Activated naive CD4-positive, alpha-beta T cell treated with anti-CD3 and anti-CD28 coated beads, Interleukin-2, amount 10 ng/mL, durations not matched to agents 7 days and 5 days (primary cell): ENCODE measurements around the gene UTF1.

Source experiments
- CTCF ChIA-PET: fragments of 350-600 bp; sonication (Branson Sonifier 250); formaldehyde crosslinking; loops from one replicate; lab custom pipeline; 2021; ENCODE audit warnings: antibody characterized with exemption; lab: Charles Lee
- DNase-seq: peaks from one replicate; pipeline ENCODE4 v3.0.0-alpha.2; 2020
- H3K27ac Mint-ChIP-seq: one replicate; pipeline ENCODE4 v1.8.0; 2021; ENCODE audit warnings: mild to moderate bottlenecking, moderate library complexity, mixed read lengths
- H3K27me3 Mint-ChIP-seq: one replicate; pipeline ENCODE4 v1.8.0; 2021; ENCODE audit warnings: mild to moderate bottlenecking, mixed read lengths
- H3K36me3 Mint-ChIP-seq: one replicate; pipeline ENCODE4 v1.8.0; 2021; ENCODE audit warnings: mixed read lengths
- H3K4me1 Mint-ChIP-seq: one replicate; pipeline ENCODE4 v1.8.0; 2021; ENCODE audit warnings: mixed read lengths
- H3K4me3 Mint-ChIP-seq: one replicate; pipeline ENCODE4 v1.8.0; 2021; ENCODE audit warnings: mild to moderate bottlenecking, moderate library complexity, mixed read lengths
- H3K9me3 Mint-ChIP-seq: one replicate; pipeline ENCODE4 v1.8.0; 2021; ENCODE audit warnings: mixed read lengths

Gene UTF1

DNA sequence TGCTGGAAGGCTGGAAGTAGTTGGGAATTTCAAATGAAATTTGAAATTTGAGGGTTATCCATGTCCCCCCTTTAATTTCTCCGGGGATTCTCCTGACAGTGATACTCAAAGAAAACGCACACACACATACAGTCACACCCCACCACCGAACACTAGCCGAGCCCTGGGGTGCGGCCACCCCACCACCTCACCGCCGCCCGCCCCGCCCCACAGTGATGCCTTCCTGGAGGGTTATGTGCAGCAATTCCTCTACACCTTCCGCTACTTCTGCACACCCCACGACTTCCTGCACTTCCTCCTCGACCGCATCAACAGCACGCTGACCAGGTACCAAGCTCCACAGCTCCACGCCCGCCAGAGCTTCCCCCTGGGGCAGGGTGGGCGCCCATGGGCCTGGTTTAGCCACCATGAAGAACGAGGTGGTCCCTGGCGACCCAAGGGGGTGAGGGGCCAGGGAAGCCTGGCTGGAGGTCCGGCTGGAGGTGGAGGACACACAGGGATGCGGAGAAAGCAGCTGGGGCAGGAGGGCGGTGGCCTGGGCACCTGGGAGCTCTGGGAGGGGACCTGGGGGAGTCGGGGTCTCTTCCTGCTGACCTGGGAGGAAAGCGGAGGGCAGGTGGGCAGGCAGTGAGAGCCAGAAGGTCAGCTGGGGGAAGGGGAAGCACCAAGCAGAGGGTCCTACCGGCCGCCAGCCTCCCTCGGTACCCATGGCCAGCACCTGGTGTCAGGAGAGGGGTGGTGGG lies 19.4 kb upstream of the UTF1 start:
- H3K4me3 Mint-ChIP-seq = no peak overlapping the region
- peak; percentile 37 for DNase-seq
- CTCF ChIA-PET = no interaction called here
- no peaks in the 10 kb centered on the region for H3K27me3 Mint-ChIP-seq
- H3K27ac Mint-ChIP-seq = no peak overlapping the region
- H3K9me3 Mint-ChIP-seq = no peaks in the 10 kb centered on the region
- peaks cover 5% of the 10 kb centered on the region for H3K4me1 Mint-ChIP-seq
- no peaks in the 10 kb centered on the region for H3K36me3 Mint-ChIP-seq

DNA sequence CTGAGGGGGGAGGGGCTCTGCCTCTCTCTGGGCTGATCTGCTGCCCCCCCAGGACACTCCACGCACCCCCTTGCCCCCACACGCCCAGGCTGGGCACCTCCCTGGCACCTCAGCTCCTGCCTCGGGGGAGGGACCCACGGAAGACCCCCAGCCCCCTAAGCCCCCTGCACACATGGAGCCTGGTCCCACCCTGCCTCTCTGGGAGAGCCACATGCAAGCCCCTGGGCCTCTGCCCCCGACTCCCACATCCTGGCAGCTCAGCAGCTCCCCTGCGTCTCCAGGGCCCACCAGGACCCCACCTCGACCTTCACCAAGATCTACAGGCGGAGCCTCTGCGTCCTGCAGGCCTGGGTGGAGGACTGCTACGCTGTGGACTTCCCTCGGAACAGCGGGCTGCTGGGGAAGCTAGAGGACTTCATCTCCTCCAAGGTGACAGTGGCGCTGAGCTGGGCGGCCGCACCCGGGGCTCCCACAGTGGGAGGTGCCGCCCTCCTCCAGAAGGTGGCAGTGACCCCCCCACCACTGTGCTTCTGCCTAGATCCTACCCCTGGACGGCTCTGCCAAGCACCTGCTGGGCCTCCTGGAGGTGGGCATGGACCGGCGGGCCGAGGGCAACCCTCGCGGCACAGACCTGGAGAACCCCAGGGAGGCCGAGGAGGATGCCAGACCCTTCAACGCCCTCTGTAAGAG lies 18.7 kb upstream of the UTF1 start:
- Mint-ChIP-seq H3K36me3 (no peaks in the 10 kb centered on the region), H3K4me1 (peaks cover 5% of the 10 kb centered on the region), H3K9me3 (no peaks in the 10 kb centered on the region), H3K4me3 (no peak overlapping the region), H3K27ac (no peak overlapping the region), H3K27me3 (no peaks in the 10 kb centered on the region)
- no peak for DNase-seq
- CTCF ChIA-PET = no interaction called here

GRCh38 chr10:133211959-133212852 lies 17.8 kb upstream of the UTF1 start:
- no peak for DNase-seq
- Mint-ChIP-seq H3K9me3 (no peaks in the 10 kb centered on the region), H3K4me3 (no peak overlapping the region), H3K27me3 (peaks cover 4% of the 10 kb centered on the region), H3K27ac (no peak overlapping the region), H3K4me1 (peaks cover 5% of the 10 kb centered on the region), H3K36me3 (no peaks in the 10 kb centered on the region)
- CTCF ChIA-PET = no interaction called here

DNA sequence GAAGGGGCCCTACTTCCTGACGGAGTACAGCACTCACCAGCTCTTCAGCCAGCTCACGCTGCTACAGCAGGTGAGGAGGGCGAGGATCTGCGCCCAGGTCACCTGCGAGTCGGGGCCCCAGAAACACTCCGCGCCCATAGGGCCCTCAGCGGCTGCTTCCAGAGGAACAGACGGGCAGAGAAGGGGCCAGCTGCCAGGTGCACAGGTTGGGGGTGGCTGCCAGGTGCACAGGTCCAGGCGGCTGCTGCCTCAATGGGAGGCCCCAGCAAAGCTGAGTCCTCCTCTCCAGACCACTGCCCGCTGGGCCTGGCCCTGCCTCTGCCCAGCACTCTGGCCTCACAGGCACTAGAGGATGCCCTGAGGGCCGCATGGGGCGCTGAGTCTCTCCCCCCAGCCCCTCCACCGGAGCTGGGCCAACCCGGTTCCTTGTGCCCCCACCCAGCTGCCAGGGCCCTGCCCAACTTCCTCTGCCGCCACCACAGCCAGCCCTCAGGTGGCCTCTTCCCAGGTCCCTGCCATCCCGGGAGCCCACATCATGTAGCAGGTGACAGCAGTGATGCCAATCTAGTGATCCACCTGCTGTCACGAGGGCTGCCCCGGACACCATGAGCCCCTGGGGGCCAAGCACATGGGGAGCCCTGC lies 17.0 kb upstream of the UTF1 start:
- Mint-ChIP-seq H3K36me3 (no peaks in the 10 kb centered on the region), H3K27ac (no peak overlapping the region)
- CTCF ChIA-PET = no interaction called here

DNA sequence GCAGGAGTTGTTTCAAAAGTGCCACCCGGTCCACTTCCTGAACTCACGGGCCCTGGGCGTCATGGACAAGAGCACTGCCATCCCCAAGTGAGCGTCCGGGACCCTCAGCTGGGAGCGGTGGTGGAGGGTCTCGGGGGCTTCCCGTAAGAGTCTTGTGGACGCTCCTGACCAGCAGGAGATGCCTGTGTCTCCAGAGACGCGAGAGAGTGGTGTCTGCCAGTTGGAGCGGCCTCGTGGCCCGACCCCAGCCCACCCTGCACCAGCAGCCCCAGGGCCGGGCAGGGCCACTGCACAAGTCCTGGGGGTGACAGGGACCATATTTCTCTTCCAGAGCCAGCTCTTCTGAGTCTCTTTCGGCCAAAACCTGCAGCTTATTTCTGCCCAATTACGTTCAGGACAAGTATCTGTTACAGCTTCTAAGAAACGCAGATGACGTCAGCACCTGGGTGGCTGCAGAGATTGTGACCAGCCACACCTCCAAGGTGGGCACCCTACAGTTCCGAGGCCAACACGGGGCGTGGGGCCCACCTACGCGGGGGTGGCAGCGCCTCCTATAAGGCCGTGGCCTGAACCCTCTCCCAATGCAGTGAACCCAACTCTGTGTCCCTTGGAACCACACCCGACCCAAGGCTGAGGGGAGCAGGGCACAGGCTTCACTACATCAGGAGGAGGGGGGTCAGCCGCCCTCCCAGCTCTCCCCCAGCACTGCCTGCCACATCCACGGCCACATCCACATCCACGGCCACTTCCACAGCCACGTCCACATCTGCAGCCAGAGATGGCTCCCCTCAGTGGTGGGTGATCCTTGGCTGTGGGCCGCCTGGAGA lies 16.2 kb upstream of the UTF1 start:
- Mint-ChIP-seq H3K27me3 (peaks cover 10% of the 10 kb centered on the region), H3K27ac (no peak overlapping the region), H3K4me3 (no peak overlapping the region), H3K36me3 (no peaks in the 10 kb centered on the region), H3K9me3 (no peaks in the 10 kb centered on the region), H3K4me1 (peaks cover 5% of the 10 kb centered on the region)
- DNase-seq = no peak
- CTCF ChIA-PET = no interaction called here

More for the DNA sequence above, 17.0 kb upstream of the UTF1 start:
- no peak for DNase-seq
- Mint-ChIP-seq H3K4me3 (no peak overlapping the region), H3K9me3 (no peaks in the 10 kb centered on the region), H3K27me3 (peaks cover 6% of the 10 kb centered on the region), H3K4me1 (peaks cover 5% of the 10 kb centered on the region)

- H3K4me3 Mint-ChIP-seq = no peak overlapping the region
Measured at GRCh38 chr10:133214468-133215410, 15.3 kb upstream of the UTF1 start.

DNA sequence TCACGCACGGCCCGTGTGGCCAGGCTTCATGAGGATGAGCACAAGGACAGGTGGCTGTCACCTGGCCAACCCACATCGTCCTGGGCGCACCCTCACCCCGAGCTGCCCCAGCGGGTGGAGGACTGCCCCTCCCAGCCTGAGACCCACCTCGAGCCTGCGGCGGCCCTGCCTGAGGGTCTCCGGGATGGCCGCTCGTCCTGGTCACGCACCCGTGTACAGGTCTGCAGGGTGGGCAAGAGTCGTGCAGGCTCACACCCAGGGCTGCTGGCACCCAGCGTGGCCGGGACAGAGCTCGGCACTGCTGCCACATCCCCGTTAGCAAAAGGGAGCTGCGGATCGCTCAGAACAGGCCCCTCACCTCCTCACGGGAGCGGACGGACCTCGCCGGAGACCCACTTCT lies 14.4 kb upstream of the UTF1 start:
- H3K27me3 Mint-ChIP-seq = peaks cover 20% of the 10 kb centered on the region
- H3K4me1 Mint-ChIP-seq = peaks cover 2% of the 10 kb centered on the region
- CTCF ChIA-PET = no interaction called here
- no peak overlapping the region for H3K27ac Mint-ChIP-seq
- no peaks in the 10 kb centered on the region for H3K9me3 Mint-ChIP-seq
- DNase-seq = no peak
- no peak overlapping the region for H3K4me3 Mint-ChIP-seq
- no peaks in the 10 kb centered on the region for H3K36me3 Mint-ChIP-seq

More at GRCh38 chr10:133214468-133215410, 15.3 kb upstream of the UTF1 start:
- no peaks in the 10 kb centered on the region for H3K9me3 Mint-ChIP-seq
- H3K27me3 Mint-ChIP-seq = peaks cover 19% of the 10 kb centered on the region
- H3K4me1 Mint-ChIP-seq = peaks cover 5% of the 10 kb centered on the region
- no peak overlapping the region for H3K27ac Mint-ChIP-seq
- no peak for DNase-seq
- no peaks in the 10 kb centered on the region for H3K36me3 Mint-ChIP-seq
- CTCF ChIA-PET = no interaction called here

DNA sequence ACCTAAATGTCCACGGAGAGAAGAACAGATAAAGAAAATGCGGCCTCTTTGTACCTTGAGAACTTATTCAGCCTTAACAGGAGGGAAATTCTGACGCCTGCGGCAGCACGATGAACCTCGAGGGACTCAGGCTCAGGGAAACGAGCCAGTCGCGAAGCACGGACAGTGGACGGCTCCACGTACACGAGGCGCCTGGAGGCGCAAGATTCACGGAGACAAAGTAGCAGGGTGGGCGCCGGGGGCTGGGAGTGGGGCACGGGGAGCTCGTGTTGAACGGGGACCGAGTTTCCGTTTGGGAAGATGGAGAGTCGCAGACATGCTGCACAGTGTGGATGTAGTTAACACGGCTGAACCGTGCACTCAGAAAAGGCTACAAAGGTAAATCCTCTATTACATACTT lies 13.2 kb upstream of the UTF1 start:
- H3K4me3 Mint-ChIP-seq = no peak overlapping the region
- no peak overlapping the region for H3K27ac Mint-ChIP-seq
- no peaks in the 10 kb centered on the region for H3K9me3 Mint-ChIP-seq
- no peaks in the 10 kb centered on the region for H3K4me1 Mint-ChIP-seq
- no peak for DNase-seq
- peaks cover 29% of the 10 kb centered on the region for H3K27me3 Mint-ChIP-seq
- CTCF ChIA-PET = no interaction called here
- no peaks in the 10 kb centered on the region for H3K36me3 Mint-ChIP-seq

GRCh38 chr10:133217800-133218589 lies 12.0 kb upstream of the UTF1 start:
- DNase-seq = no peak
- H3K36me3 Mint-ChIP-seq = no peaks in the 10 kb centered on the region
- no peak overlapping the region for H3K27ac Mint-ChIP-seq
- CTCF ChIA-PET = no interaction called here
- no peaks in the 10 kb centered on the region for H3K9me3 Mint-ChIP-seq
- no peaks in the 10 kb centered on the region for H3K4me1 Mint-ChIP-seq
- H3K27me3 Mint-ChIP-seq = peaks cover 29% of the 10 kb centered on the region
- H3K4me3 Mint-ChIP-seq = no peak overlapping the region

GRCh38 chr10:133218891-133219290 lies 11.1 kb upstream of the UTF1 start:
- CTCF ChIA-PET = no interaction called here
- Mint-ChIP-seq H3K36me3 (no peaks in the 10 kb centered on the region), H3K4me3 (no peak overlapping the region), H3K27ac (no peak overlapping the region), H3K9me3 (no peaks in the 10 kb centered on the region), H3K27me3 (peaks cover 29% of the 10 kb centered on the region), H3K4me1 (no peaks in the 10 kb centered on the region)
- DNase-seq = no peak

- H3K27me3 Mint-ChIP-seq = peaks cover 33% of the 10 kb centered on the region
- no peaks in the 10 kb centered on the region for H3K9me3 Mint-ChIP-seq
- no peak overlapping the region for H3K27ac Mint-ChIP-seq
- DNase-seq = no peak
- H3K4me3 Mint-ChIP-seq = no peak overlapping the region
- H3K4me1 Mint-ChIP-seq = peaks cover 2% of the 10 kb centered on the region
- CTCF ChIA-PET = no interaction called here
- no peaks in the 10 kb centered on the region for H3K36me3 Mint-ChIP-seq
Measured at GRCh38 chr10:133219782-133220181, 10.2 kb upstream of the UTF1 start.

DNA sequence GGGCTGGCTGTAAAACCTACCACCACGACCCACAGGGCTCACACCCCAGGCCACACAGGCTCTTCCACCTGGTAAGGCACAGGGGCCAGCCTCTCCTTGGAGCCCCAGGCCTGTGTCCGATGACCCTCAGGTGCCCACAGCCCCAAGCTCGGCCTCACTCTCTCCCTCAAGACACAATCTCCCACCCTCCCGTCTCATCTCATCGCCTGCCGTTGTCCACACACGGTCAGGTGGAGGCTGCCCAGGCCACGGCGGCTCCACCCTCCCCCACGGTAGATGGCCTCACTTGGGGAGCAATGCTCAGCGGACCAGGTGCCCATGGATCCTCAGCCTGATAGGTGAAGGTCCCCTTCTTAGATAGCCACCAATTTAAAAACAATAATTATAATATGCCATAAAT lies 8.7 kb upstream of the UTF1 start:
- Mint-ChIP-seq H3K27me3 (peaks cover 43% of the 10 kb centered on the region), H3K4me3 (no peak overlapping the region), H3K9me3 (no peaks in the 10 kb centered on the region), H3K4me1 (peaks cover 11% of the 10 kb centered on the region), H3K36me3 (no peaks in the 10 kb centered on the region), H3K27ac (no peak overlapping the region)
- CTCF ChIA-PET = no interaction called here
- no peak for DNase-seq
